ENCODE measurements around the gene MLIP.

GRCh38 chr6:54185885-54186284, 74.6 kb downstream of the MLIP start:
- TF ChIP-seq POLR2AphosphoS5 (IDR thresholded peaks at IDR 0.05) (no peak), CTCF (IDR thresholded peaks at IDR 0.05) (no peak), POLR2A (IDR thresholded peaks at IDR 0.05; ENCODE audit: low read depth) (no peak), EP300 (IDR thresholded peaks at IDR 0.05) (no peak)
